ENCODE results near the gene POLR1B.

GRCh38 chr2:112583497-112584133 is 41.4 kb downstream of the POLR1B start:
- no peak for TF ChIP-seq CTCF (IDR thresholded peaks at IDR 0.05)
- no peak for TF ChIP-seq POLR2A (IDR thresholded peaks at IDR 0.05)
